Neural progenitor cell (in vitro differentiated cells): Measurements from ENCODE around the gene PIK3R6. TPM values are rescaled to one million over a fixed set of nuclear protein-coding genes. Genes with fewer than 3 reads are reported as not detected.

Source experiments
- DNase-seq: peaks from one replicate; pipeline ENCODE4 v3.0.0-alpha.2; 2016; ENCODE audit warnings: low spot score
- H2AFZ ChIP-seq: fragments of 200-600 bp; sonication (generic); replicated peaks from 2 replicates; pipeline ENCODE4 v1.6.1; 2016; ENCODE audit warnings: antibody characterized with exemption
- H3F3A ChIP-seq: fragments of 200-600 bp; sonication (generic); 2 replicates; pipeline ENCODE4 v1.6.1; 2016; ENCODE audit warnings: antibody characterized with exemption, low read depth
- H3K27ac ChIP-seq: fragments of 200-600 bp; sonication (generic); 2 replicates; pipeline ENCODE4 v1.5.1; 2016; ENCODE audit warnings: mild to moderate bottlenecking
- H3K27me3 ChIP-seq: fragments of 200-600 bp; sonication (generic); 2 replicates; pipeline ENCODE4 v1.6.1; 2016; ENCODE audit warnings: mild to moderate bottlenecking, moderate library complexity
- H3K36me3 ChIP-seq: fragments of 200-600 bp; sonication (generic); 2 replicates; pipeline ENCODE4 v1.5.1; 2016
- H3K4me1 ChIP-seq: fragments of 200-600 bp; sonication (generic); 2 replicates; pipeline ENCODE4 v1.6.1; 2016; ENCODE audit warnings: mixed run types
- H3K4me2 ChIP-seq: fragments of 200-600 bp; sonication (generic); 2 replicates; pipeline ENCODE4 v1.6.1; 2016
- H3K4me3 ChIP-seq: fragments of 200-600 bp; sonication (generic); 2 replicates; pipeline ENCODE4 v1.5.1; 2016
- H3K79me2 ChIP-seq: fragments of 200-600 bp; sonication (generic); 2 replicates; pipeline ENCODE4 v1.6.1; 2016; ENCODE audit warnings: low read depth
- H3K9ac ChIP-seq: fragments of 200-600 bp; sonication (generic); 2 replicates; pipeline ENCODE4 v1.6.1; 2016
- H3K9me3 ChIP-seq: fragments of 200-600 bp; sonication (generic); 2 replicates; pipeline ENCODE4 v1.5.1; 2016; ENCODE audit warnings: low read depth
- H4K20me1 ChIP-seq: fragments of 200-600 bp; sonication (generic); 2 replicates; pipeline ENCODE4 v1.6.1; 2016; ENCODE audit warnings: low read depth
- H3K27ac Mint-ChIP-seq: 3 replicates; pipeline ENCODE4 v1.8.0; 2021; ENCODE audit warnings: mixed read lengths
- H3K27me3 Mint-ChIP-seq: 2 replicates; pipeline ENCODE4 v1.8.0; 2022; ENCODE audit warnings: low read depth, mild to moderate bottlenecking, inconsistent platforms, moderate library complexity, mixed read lengths; ENCODE audit not compliant: insufficient read depth
- H3K36me3 Mint-ChIP-seq: 3 replicates; pipeline ENCODE4 v1.8.0; 2021; ENCODE audit warnings: mixed read lengths
- H3K4me1 Mint-ChIP-seq: 3 replicates; pipeline ENCODE4 v1.8.0; 2021; ENCODE audit warnings: mixed read lengths
- H3K4me3 Mint-ChIP-seq: 3 replicates; pipeline ENCODE4 v1.8.0; 2021; ENCODE audit warnings: mild to moderate bottlenecking, moderate library complexity, mixed read lengths
- H3K9me3 Mint-ChIP-seq: 3 replicates; pipeline ENCODE4 v1.8.0; 2020; ENCODE audit warnings: mixed read lengths
- CTCF ChIP-seq: fragments of 200-600 bp; sonication (generic); IDR thresholded peaks from 2 replicates; pipeline ENCODE4 v1.5.1; 2017; ENCODE audit warnings: antibody characterized with exemption, mild to moderate bottlenecking
- EZH2 ChIP-seq: fragments of 200-600 bp; sonication (generic); IDR thresholded peaks from 2 replicates; pipeline ENCODE4 v1.6.1; 2017; ENCODE audit warnings: antibody characterized with exemption, mild to moderate bottlenecking, moderate library complexity
- EZH2phosphoT487 ChIP-seq: fragments of 200-600 bp; sonication (generic); IDR thresholded peaks from 2 replicates; pipeline ENCODE4 v1.6.1; 2017; ENCODE audit warnings: antibody characterized with exemption
- total RNA-seq: library from RNA; depleted of rRNA; stranded (reverse); fragments of >200 nt; gene quantifications from 2 replicates; pipeline ENCODE4 v1.2.3, GENCODE V29; 2015; ENCODE audit warnings: low replicate concordance

The PIK3R6 gene
- total RNA-seq, 1 donor from 2014 or later: not detected

GRCh38 chr17:8893621-8894201 lies 26.2 kb upstream of the PIK3R6 start:
- Histone ChIP-seq H3F3A (peaks cover 5% of the 10 kb centered on the region), H4K20me1 (no peaks in the 10 kb centered on the region), H3K4me2 (peak overlapping the region; percentile 62), H3K4me1 (peaks cover 13% of the 10 kb centered on the region), H3K79me2 (no peaks in the 10 kb centered on the region), H3K9ac (no peak overlapping the region), H3K27ac (no peak overlapping the region), H3K36me3 (no peaks in the 10 kb centered on the region), H3K9me3 (no peaks in the 10 kb centered on the region), H3K27me3 (no peaks in the 10 kb centered on the region), H3K4me3 (no peak overlapping the region), H2AFZ (peak overlapping the region; percentile 90)
- Mint-ChIP-seq H3K4me1 (peaks cover 18% of the 10 kb centered on the region), H3K27ac (no peak overlapping the region), H3K4me3 (no peak overlapping the region), H3K36me3 (no peaks in the 10 kb centered on the region), H3K9me3 (no peaks in the 10 kb centered on the region), H3K27me3 (peaks cover 15% of the 10 kb centered on the region)
- no peak for DNase-seq
- TF ChIP-seq EZH2phosphoT487 (no peak), EZH2 (no peak), CTCF (no peak)

GRCh38 chr17:8893059-8893458 lies 25.6 kb upstream of the PIK3R6 start:
- Histone ChIP-seq H3K4me2 (no peak overlapping the region), H2AFZ (no peak overlapping the region), H3K9ac (no peak overlapping the region), H4K20me1 (no peaks in the 10 kb centered on the region), H3K36me3 (no peaks in the 10 kb centered on the region), H3F3A (peaks cover 5% of the 10 kb centered on the region), H3K9me3 (no peaks in the 10 kb centered on the region), H3K27me3 (no peaks in the 10 kb centered on the region), H3K4me1 (peaks cover 13% of the 10 kb centered on the region), H3K4me3 (no peak overlapping the region), H3K27ac (no peak overlapping the region), H3K79me2 (no peaks in the 10 kb centered on the region)
- no peak overlapping the region for H3K27ac Mint-ChIP-seq
- H3K9me3 Mint-ChIP-seq: no peaks in the 10 kb centered on the region
- peaks cover 15% of the 10 kb centered on the region for H3K27me3 Mint-ChIP-seq
- H3K36me3 Mint-ChIP-seq: no peaks in the 10 kb centered on the region
- no peak for TF ChIP-seq EZH2
- no peak for TF ChIP-seq CTCF
- TF ChIP-seq EZH2phosphoT487: no peak
- no peak overlapping the region for H3K4me3 Mint-ChIP-seq
- DNase-seq: no peak
- H3K4me1 Mint-ChIP-seq: peaks cover 18% of the 10 kb centered on the region

- Mint-ChIP-seq H3K36me3 (no peaks in the 10 kb centered on the region), H3K27ac (no peak overlapping the region), H3K9me3 (no peaks in the 10 kb centered on the region), H3K4me1 (peaks cover 18% of the 10 kb centered on the region), H3K27me3 (peaks cover 15% of the 10 kb centered on the region), H3K4me3 (no peak overlapping the region)
- H3K36me3 ChIP-seq: no peaks in the 10 kb centered on the region
- no peaks in the 10 kb centered on the region for H3K79me2 ChIP-seq
- H3K27me3 ChIP-seq: no peaks in the 10 kb centered on the region
- no peak overlapping the region for H3K9ac ChIP-seq
- no peak overlapping the region for H2AFZ ChIP-seq
- no peak overlapping the region for H3K27ac ChIP-seq
- TF ChIP-seq EZH2 (no peak), EZH2phosphoT487 (no peak), CTCF (no peak)
- H3K4me1 ChIP-seq: peaks cover 13% of the 10 kb centered on the region
- no peak overlapping the region for H3K4me3 ChIP-seq
- no peak for DNase-seq
- no peak overlapping the region for H3K4me2 ChIP-seq
- H4K20me1 ChIP-seq: no peaks in the 10 kb centered on the region
- H3F3A ChIP-seq: peaks cover 5% of the 10 kb centered on the region
- no peaks in the 10 kb centered on the region for H3K9me3 ChIP-seq
These were observed 24.8 kb upstream of the PIK3R6 start for GRCh38 chr17:8892338-8892690.
